Measurements from ENCODE around the gene TC2N.

GRCh38 chr14:91827746-91828145 lies 39.6 kb downstream of the TC2N start:
- TF ChIP-seq CTCF (conservative IDR thresholded peaks at IDR 0.05; ENCODE audit: low read depth in 2 of 2): no peak
- TF ChIP-seq REST (IDR thresholded peaks at IDR 0.05; ENCODE audit: unreplicated experiment): no peak
- TF ChIP-seq ZNF114 (CRISPR knock-in tag; IDR thresholded peaks at IDR 0.05): no peak
- TF ChIP-seq EZH2phosphoT487 (IDR thresholded peaks at IDR 0.05; ENCODE audit: unreplicated experiment): no peak
- no peak for TF ChIP-seq POLR2AphosphoS5 (IDR thresholded peaks at IDR 0.05; ENCODE audit: low read depth)
- TF ChIP-seq ETS1 (IDR thresholded peaks at IDR 0.05): no peak

Data from GM23338 (cell line).